GM21737 (cell line): Measurements from ENCODE around the gene DMRT1.
"Not testable (repeated sequence)": the region's sequence is repeated elsewhere in the genome, so short reads cannot be mapped to it uniquely, and the experiment has no call there.

Experiments
- ATAC-seq: cut with Tn5 transposase; IDR thresholded peaks from one replicate; pipeline ENCODE4 v1.9.1; 2021; ENCODE audit warnings: mild to moderate bottlenecking, moderate library complexity; ENCODE audit not compliant: unreplicated experiment

Gene DMRT1

GRCh38 chr9:859251-859650 lies 17.8 kb downstream of the DMRT1 start:
- peak; percentile 100 for ATAC-seq

GRCh38 chr9:860706-861105 lies 19.2 kb downstream of the DMRT1 start:
- no peak for ATAC-seq

- ATAC-seq: not testable (repeated sequence)
These were observed 20.0 kb downstream of the DMRT1 start for GRCh38 chr9:861525-861924.

- ATAC-seq: no peak
These were observed 33.8 kb downstream of the DMRT1 start for GRCh38 chr9:875119-875962.

GRCh38 chr9:876425-876824 lies 34.9 kb downstream of the DMRT1 start:
- ATAC-seq: no peak

GRCh38 chr9:878239-878638 lies 36.7 kb downstream of the DMRT1 start:
- ATAC-seq: no peak

GRCh38 chr9:880725-881124 lies 39.2 kb downstream of the DMRT1 start:
- no peak for ATAC-seq

GRCh38 chr9:882416-882924 lies 41.0 kb downstream of the DMRT1 start:
- no peak for ATAC-seq

- ATAC-seq: no peak
These were observed 41.5 kb downstream of the DMRT1 start for GRCh38 chr9:883011-883410.

GRCh38 chr9:886886-887285 lies 45.4 kb downstream of the DMRT1 start:
- ATAC-seq: no peak

- ATAC-seq: no peak
These were observed 50.6 kb downstream of the DMRT1 start for GRCh38 chr9:892123-892522.

GRCh38 chr9:893115-893514 lies 51.6 kb downstream of the DMRT1 start:
- no peak for ATAC-seq

- ATAC-seq: peak; percentile 99
These were observed 52.4 kb downstream of the DMRT1 start for GRCh38 chr9:893843-894420.

- no peak for ATAC-seq
These were observed 58.1 kb downstream of the DMRT1 start for GRCh38 chr9:899440-900184.

- ATAC-seq: no peak
These were observed 62.4 kb downstream of the DMRT1 start for GRCh38 chr9:903886-904285.

GRCh38 chr9:905906-906305 lies 64.4 kb downstream of the DMRT1 start:
- ATAC-seq: no peak

GRCh38 chr9:908536-909205 lies 67.2 kb downstream of the DMRT1 start:
- no peak for ATAC-seq

- ATAC-seq: no peak
These were observed 69.5 kb downstream of the DMRT1 start for GRCh38 chr9:911005-911404.

GRCh38 chr9:912776-913175 lies 71.3 kb downstream of the DMRT1 start:
- ATAC-seq: no peak

GRCh38 chr9:913526-913925 lies 72.0 kb downstream of the DMRT1 start:
- not testable (repeated sequence) for ATAC-seq

- ATAC-seq: no peak
These were observed 76.2 kb downstream of the DMRT1 start for GRCh38 chr9:917730-918129.
